Kidney (tissue), 14 donors: ENCODE measurements around the gene MKS1. TPM values are rescaled to one million over a fixed set of nuclear protein-coding genes. Genes with fewer than 3 reads are reported as not detected.

Source experiments
- DNase-seq, 5 donors: peaks; one replicate each; pipeline ENCODE4 v3.0.0-alpha.2; 2013 to 2020
- FAIRE-seq: peaks from 2 replicates; lab custom pipeline; 2012; peaks lifted over from hg19 to GRCh38; lab: Jason Lieb, UNC
- H3K27ac ChIP-seq, 2 donors: one replicate each; pipeline ENCODE4 v1.7.0; 2013; ENCODE audit warnings: low read depth in 2 of 2, low read length in 2 of 2, inconsistent platforms in 1 of 2
- H3K27me3 ChIP-seq: one replicate; pipeline ENCODE4 v1.7.1; 2013; ENCODE audit warnings: low read length, inconsistent platforms; ENCODE audit not compliant: control insufficient read depth, insufficient read depth
- H3K36me3 ChIP-seq, 3 donors: one replicate each; pipeline versions ENCODE4 v1.7.0 to v1.7.1; 2013; ENCODE audit warnings: low read length in 3 of 3, control low read depth in 1 of 3, inconsistent platforms in 1 of 3; ENCODE audit not compliant: insufficient read depth in 3 of 3, control insufficient read depth in 2 of 3
- H3K4me1 ChIP-seq, 3 donors: one replicate each; pipeline versions ENCODE4 v1.7.0 to v1.7.1; 2013; ENCODE audit warnings: low read length in 3 of 3, inconsistent platforms in 1 of 3, low read depth in 1 of 3; ENCODE audit not compliant: control insufficient read depth in 2 of 3, insufficient read depth in 2 of 3
- H3K4me3 ChIP-seq, 3 donors: one replicate each; pipeline versions ENCODE4 v1.7.0 to v1.8.1; 2013; ENCODE audit warnings: low read length in 3 of 3, control low read depth in 1 of 3, inconsistent platforms in 1 of 3
- H3K9ac ChIP-seq, 3 donors: one replicate each; pipeline versions ENCODE4 v1.7.0 to v1.7.1; 2013; ENCODE audit warnings: low read length in 3 of 3, control low read depth in 1 of 3, inconsistent platforms in 1 of 3
- H3K9me3 ChIP-seq, 3 donors: one replicate each; pipeline versions ENCODE4 v1.7.0 to v1.7.1; 2013; ENCODE audit warnings: low read length in 3 of 3, control low read depth in 1 of 3, inconsistent platforms in 1 of 3; ENCODE audit not compliant: control insufficient read depth in 2 of 3, insufficient read depth in 1 of 3
- intact Hi-C: fragments of 100-400 bp; cut with DNase I; formaldehyde crosslinking; loops from one replicate; pipeline ENCODE4 v1.11.1; 2022
- polyA plus RNA-seq: library from polyadenylated mRNA; stranded (reverse); fragments of 350-450 nt; fragmentation: Illumina TruSeq; extraction: RNeasy Lipid Tissue Mini Kit (QIAGEN cat#74804); gene quantifications from one replicate; pipeline ENCODE4 v1.2.3, GENCODE V29; 2014; ENCODE audit warnings: low read depth, low replicate concordance; ENCODE audit not compliant: insufficient read depth
- total RNA-seq: library from RNA; stranded (reverse); fragmentation: NEBNext Ultra II Directional; extraction: Animal tissue kit (Norgen Biotek cat#: 25700); gene quantifications from one replicate; pipeline ENCODE4 v1.2.1, GENCODE V29; 2021
- TF ChIP-seq, protein P1 (sequence below): IDR thresholded peaks from 3 replicates; pipeline ENCODE4 v1.5.1; 2012; ENCODE audit warnings: mild to moderate bottlenecking, moderate library complexity, borderline replicate concordance; ENCODE audit not compliant: insufficient read depth; ENCODE audit errors: extremely low read depth
- donor health status: control.
- donor health status: control.
- donor health status: control.
- donor health status: control.
- donor health status: control.
- donor health status: DM: yes; HTN: yes; CAD: no.
- donor health status: Normal renal cell carcinoma (clear cell type).

MKS1 gene
- total and polyA plus RNA-seq, 2 donors from 2014 or later = 17.2 to 25.6 TPM

- Histone ChIP-seq H3K4me1 (no peaks in the 10 kb centered on the region), H3K36me3 (no peaks in the 10 kb centered on the region), H3K4me3 (no peak overlapping the region), H3K9me3 (no peaks in the 10 kb centered on the region), H3K9ac (no peak overlapping the region), H3K27me3 (no peaks in the 10 kb centered on the region), H3K27ac (no peak overlapping the region)
- FAIRE-seq = no peak
- intact Hi-C loops = no loop called here
- DNase-seq = no peak
- TF ChIP-seq, protein P1, sequence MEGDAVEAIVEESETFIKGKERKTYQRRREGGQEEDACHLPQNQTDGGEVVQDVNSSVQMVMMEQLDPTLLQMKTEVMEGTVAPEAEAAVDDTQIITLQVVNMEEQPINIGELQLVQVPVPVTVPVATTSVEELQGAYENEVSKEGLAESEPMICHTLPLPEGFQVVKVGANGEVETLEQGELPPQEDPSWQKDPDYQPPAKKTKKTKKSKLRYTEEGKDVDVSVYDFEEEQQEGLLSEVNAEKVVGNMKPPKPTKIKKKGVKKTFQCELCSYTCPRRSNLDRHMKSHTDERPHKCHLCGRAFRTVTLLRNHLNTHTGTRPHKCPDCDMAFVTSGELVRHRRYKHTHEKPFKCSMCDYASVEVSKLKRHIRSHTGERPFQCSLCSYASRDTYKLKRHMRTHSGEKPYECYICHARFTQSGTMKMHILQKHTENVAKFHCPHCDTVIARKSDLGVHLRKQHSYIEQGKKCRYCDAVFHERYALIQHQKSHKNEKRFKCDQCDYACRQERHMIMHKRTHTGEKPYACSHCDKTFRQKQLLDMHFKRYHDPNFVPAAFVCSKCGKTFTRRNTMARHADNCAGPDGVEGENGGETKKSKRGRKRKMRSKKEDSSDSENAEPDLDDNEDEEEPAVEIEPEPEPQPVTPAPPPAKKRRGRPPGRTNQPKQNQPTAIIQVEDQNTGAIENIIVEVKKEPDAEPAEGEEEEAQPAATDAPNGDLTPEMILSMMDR = no peak
Measured at GRCh38 chr17:58242171-58242784, 23.2 kb upstream of the MKS1 start.

- intact Hi-C loops = no loop called here
- no peak overlapping the region for H3K9ac ChIP-seq
- no peaks in the 10 kb centered on the region for H3K9me3 ChIP-seq
- no peaks in the 10 kb centered on the region for H3K4me1 ChIP-seq
- H3K27ac ChIP-seq = no peak overlapping the region
- H3K27me3 ChIP-seq = no peaks in the 10 kb centered on the region
- no peaks in the 10 kb centered on the region for H3K36me3 ChIP-seq
- no peak for DNase-seq
- TF ChIP-seq, protein P1 = no peak
- H3K4me3 ChIP-seq = no peak overlapping the region
- no peak for FAIRE-seq
Measured at GRCh38 chr17:58239987-58240386, 20.9 kb upstream of the MKS1 start.

- H3K4me1 ChIP-seq = no peaks in the 10 kb centered on the region
- intact Hi-C loops = no loop called here
- FAIRE-seq (no peak), DNase-seq (no peak)
- H3K27me3 ChIP-seq = no peaks in the 10 kb centered on the region
- H3K9ac ChIP-seq = no peak within 1 kb of the TSS
- H3K9me3 ChIP-seq = no peaks in the 10 kb centered on the region
- no peak within 1 kb of the TSS for H3K27ac ChIP-seq
- no peak within 1 kb of the TSS for H3K4me3 ChIP-seq
- TF ChIP-seq, protein P1 = no peak
- no peaks in the 10 kb centered on the region for H3K36me3 ChIP-seq
Measured at GRCh38 chr17:58238147-58238634, 19.1 kb upstream of the MKS1 start, which contains the start of gene LPO. LPO (plus strand) TSS chr17:58238584; CDS start chr17:58242980, 4,396 bp downstream.

DNA sequence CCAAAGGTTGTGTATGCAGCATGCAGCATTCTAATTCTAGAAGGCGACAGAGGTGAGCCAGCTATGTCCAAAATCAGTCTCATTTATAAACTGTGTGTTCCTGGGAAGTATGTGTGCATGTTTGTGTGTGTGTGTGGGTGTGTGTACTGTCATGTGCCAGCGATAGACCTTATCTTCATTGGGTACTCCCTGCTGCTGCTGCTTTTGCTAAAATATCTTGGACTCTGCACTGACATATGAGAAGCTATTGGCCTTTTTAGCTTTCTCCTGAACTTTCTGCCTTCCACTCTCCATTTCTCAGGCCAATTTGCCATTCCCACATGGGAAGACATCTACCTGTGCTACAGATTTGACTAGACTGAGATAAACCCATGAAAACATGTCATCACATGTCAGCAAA, 17.3 kb upstream of the MKS1 start:
- peaks cover 0 to 2% (median 0%) of the 10 kb centered on the region in 3 donors for H3K4me1 ChIP-seq
- no peak overlapping the region for H3K4me3 ChIP-seq
- TF ChIP-seq, protein P1 = no peak
- H3K27me3 ChIP-seq = no peaks in the 10 kb centered on the region
- intact Hi-C loops = no loop called here
- no peak overlapping the region for H3K9ac ChIP-seq
- FAIRE-seq (no peak), DNase-seq (no peak)
- H3K27ac ChIP-seq = no peak overlapping the region
- H3K9me3 ChIP-seq = no peaks in the 10 kb centered on the region
- H3K36me3 ChIP-seq = no peaks in the 10 kb centered on the region
